H1 (cell line): Measurements from ENCODE around the gene PTTG2. TPM values are rescaled to one million over a fixed set of nuclear protein-coding genes. Genes with fewer than 3 reads are reported as not detected.

ENCODE experiments used
- GABPA ChIP-seq: IDR thresholded peaks from 2 replicates; pipeline ENCODE4 v1.6.1; 2011; ENCODE audit warnings: mild to moderate bottlenecking, low read length, moderate library complexity, borderline replicate concordance; ENCODE audit not compliant: insufficient read depth
- RXRA ChIP-seq: IDR thresholded peaks from 2 replicates; pipeline ENCODE4 v1.6.1; 2011; ENCODE audit warnings: low read depth, mild to moderate bottlenecking, low read length, moderate library complexity; ENCODE audit not compliant: insufficient read depth
- polyA plus RNA-seq, 7 experiments: library from polyadenylated mRNA; depleted of rRNA in 3 of 7; stranded (reverse) in 5 of 7; unstranded in 2 of 7; fragments of >200 nt in 5 of 7; fragments of 200-250 nt in 2 of 7; gene quantifications; 1 replicate in 5 of 7; 2 replicates in 1 of 7; 4 replicates in 1 of 7; pipeline versions ENCODE4 v1.2.1 to v1.2.3, GENCODE V29; 2011 to 2013; ENCODE audit warnings: missing spikeins in 2 of 7, mixed read lengths in 2 of 7
- total RNA-seq: library from RNA; stranded (reverse); fragmentation: NEBNext Ultra II Directional; extraction: Animal tissue kit (Norgen Biotek cat#: 25700); gene quantifications from 2 replicates; pipeline ENCODE4 v1.2.1, GENCODE V29; 2021
- TF ChIP-seq, protein P1 (sequence below): IDR thresholded peaks from 2 replicates; pipeline ENCODE4 v1.6.1; 2012; ENCODE audit warnings: inconsistent platforms

The PTTG2 gene
- total and polyA plus RNA-seq, 2 of the 8 experiments (the other 6 are each of a cell fraction or from before 2014, with no cell fraction given) = not detected

DNA sequence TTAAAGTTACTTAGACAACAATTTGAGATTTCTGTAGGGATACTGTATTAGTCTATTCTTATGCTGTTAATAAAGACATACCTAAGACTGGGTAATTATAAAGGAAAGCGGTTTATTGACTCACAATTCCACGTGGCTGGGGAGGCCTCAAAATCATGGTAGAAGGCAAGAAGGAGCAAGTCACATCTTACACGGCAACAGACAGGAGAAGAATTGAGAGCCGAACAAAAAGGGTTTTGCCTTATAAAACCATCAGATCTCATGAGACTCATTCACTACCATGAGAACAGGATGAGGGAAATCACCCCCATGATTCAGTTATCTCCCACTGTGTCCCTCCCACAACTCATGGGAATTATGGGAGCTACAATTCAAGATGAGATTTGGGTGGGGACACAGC lies 11.0 kb downstream of the PTTG2 start (continued):
- TF ChIP-seq GABPA = no peak
- TF ChIP-seq RXRA = no peak
- TF ChIP-seq, protein P1, sequence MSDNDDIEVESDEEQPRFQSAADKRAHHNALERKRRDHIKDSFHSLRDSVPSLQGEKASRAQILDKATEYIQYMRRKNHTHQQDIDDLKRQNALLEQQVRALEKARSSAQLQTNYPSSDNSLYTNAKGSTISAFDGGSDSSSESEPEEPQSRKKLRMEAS = no peak
- TF ChIP-seq, all 59 proteins: peak for 0
